ENCODE data around the gene ABITRAM. TPM values are rescaled to one million over a fixed set of nuclear protein-coding genes. Genes with fewer than 3 reads are reported as not detected.
A peak's percentile ranks its signal among the peaks of the same experiment; 100 is the strongest.
"Not testable (repeated sequence)": the region's sequence is repeated elsewhere in the genome, so short reads cannot be mapped to it uniquely, and the experiment has no call there.

Gene ABITRAM
- polyA plus RNA-seq, 4 donors: 13.2 to 26.8 (median 19.1) TPM

- no peak overlapping the region for H3K27ac ChIP-seq (ENCODE audit: low read depth in 1 of 3, low read length in 2 of 3)
- no peaks in the 10 kb centered on the region for H3K27me3 ChIP-seq (ENCODE audit: control insufficient read depth in 3 of 3, insufficient read depth in 3 of 3, low read length in 3 of 3)
- H3K4me1 ChIP-seq (ENCODE audit: control insufficient read depth in 3 of 3, insufficient read depth in 2 of 3, low read depth in 1 of 3, low read length in 2 of 3): no peaks in the 10 kb centered on the region
- FAIRE-seq: no peak
- H3K9me3 ChIP-seq (ENCODE audit: control insufficient read depth in 2 of 2, insufficient read depth in 1 of 2, low read depth in 1 of 2, low read length in 1 of 2): no peaks in the 10 kb centered on the region
- H3K4me3 ChIP-seq (ENCODE audit: low read depth in 1 of 3, low read length in 3 of 3): no peak overlapping the region
- WGBS, 3 donors: 8 to 35% (median 13%) methylated on average over 1 of the region's 1 CpG
- DNase-seq: no peak
- H3K36me3 ChIP-seq (ENCODE audit: control insufficient read depth in 3 of 3, insufficient read depth in 2 of 3, low read depth in 1 of 3, low read length in 3 of 3): peaks cover 10 to 28% (median 10%) of the 10 kb centered on the region in 3 donors
Measured at GRCh38 chr9:108911820-108912219, 22.4 kb upstream of the ABITRAM start.

- Histone ChIP-seq H3K27ac (ENCODE audit: low read depth in 1 of 3, low read length in 2 of 3) (no peak overlapping the region), H3K9me3 (ENCODE audit: control insufficient read depth in 2 of 2, insufficient read depth in 1 of 2, low read depth in 1 of 2, low read length in 1 of 2) (no peaks in the 10 kb centered on the region), H3K36me3 (ENCODE audit: control insufficient read depth in 3 of 3, insufficient read depth in 2 of 3, low read depth in 1 of 3, low read length in 3 of 3) (peaks cover 10 to 34% (median 10%) of the 10 kb centered on the region in 3 donors), H3K4me3 (ENCODE audit: low read depth in 1 of 3, low read length in 3 of 3) (no peak overlapping the region), H3K4me1 (ENCODE audit: control insufficient read depth in 3 of 3, insufficient read depth in 2 of 3, low read depth in 1 of 3, low read length in 2 of 3) (no peaks in the 10 kb centered on the region), H3K27me3 (ENCODE audit: control insufficient read depth in 3 of 3, insufficient read depth in 3 of 3, low read length in 3 of 3) (no peaks in the 10 kb centered on the region)
- 96 to 98% (median 96%) methylated on average over 5 of the region's 5 CpGs for WGBS, 3 donors
- DNase-seq (no peak), FAIRE-seq (no peak)
Measured at GRCh38 chr9:108913391-108913790, 20.8 kb upstream of the ABITRAM start.

GRCh38 chr9:108919517-108919916, 14.7 kb upstream of the ABITRAM start:
- H3K4me3 ChIP-seq (ENCODE audit: low read depth in 1 of 3, low read length in 3 of 3): no peak overlapping the region
- H3K27me3 ChIP-seq (ENCODE audit: control insufficient read depth in 3 of 3, insufficient read depth in 3 of 3, low read length in 3 of 3): no peaks in the 10 kb centered on the region
- H3K27ac ChIP-seq (ENCODE audit: low read depth in 1 of 3, low read length in 2 of 3): no peak overlapping the region
- peaks cover 9 to 26% (median 14%) of the 10 kb centered on the region in 3 donors for H3K36me3 ChIP-seq (ENCODE audit: control insufficient read depth in 3 of 3, insufficient read depth in 2 of 3, low read depth in 1 of 3, low read length in 3 of 3)
- no peaks in the 10 kb centered on the region for H3K9me3 ChIP-seq (ENCODE audit: control insufficient read depth in 2 of 2, insufficient read depth in 1 of 2, low read depth in 1 of 2, low read length in 1 of 2)
- 90 to 93% (median 91%) methylated on average over 6 of the region's 6 CpGs for WGBS, 3 donors
- DNase-seq (peak in 1 of 2 donors; percentile 4), FAIRE-seq (no peak)
- no peaks in the 10 kb centered on the region for H3K4me1 ChIP-seq (ENCODE audit: control insufficient read depth in 3 of 3, insufficient read depth in 2 of 3, low read depth in 1 of 3, low read length in 2 of 3)

- not testable (repeated sequence) for FAIRE-seq; H3K4me3 ChIP-seq (ENCODE audit: low read depth in 1 of 3, low read length in 3 of 3); H3K4me1 ChIP-seq (ENCODE audit: control insufficient read depth in 3 of 3, insufficient read depth in 2 of 3, low read depth in 1 of 3, low read length in 2 of 3); H3K9me3 ChIP-seq (ENCODE audit: control insufficient read depth in 2 of 2, insufficient read depth in 1 of 2, low read depth in 1 of 2, low read length in 1 of 2); H3K27me3 ChIP-seq (ENCODE audit: control insufficient read depth in 3 of 3, insufficient read depth in 3 of 3, low read length in 3 of 3); DNase-seq; H3K27ac ChIP-seq (ENCODE audit: low read depth in 1 of 3, low read length in 2 of 3)
- WGBS, 3 donors: 93 to 100% (median 98%) methylated on average over 1 of the region's 1 CpG
- peaks cover 7 to 27% (median 14%) of the 10 kb centered on the region in 3 donors for H3K36me3 ChIP-seq (ENCODE audit: control insufficient read depth in 3 of 3, insufficient read depth in 2 of 3, low read depth in 1 of 3, low read length in 3 of 3)
Measured at GRCh38 chr9:108920401-108920800, 13.8 kb upstream of the ABITRAM start.

- Histone ChIP-seq H3K27ac (ENCODE audit: low read depth in 1 of 3, low read length in 2 of 3) (no peak overlapping the region), H3K27me3 (ENCODE audit: control insufficient read depth in 3 of 3, insufficient read depth in 3 of 3, low read length in 3 of 3) (no peaks in the 10 kb centered on the region), H3K36me3 (ENCODE audit: control insufficient read depth in 3 of 3, insufficient read depth in 2 of 3, low read depth in 1 of 3, low read length in 3 of 3) (peaks cover 4 to 30% (median 15%) of the 10 kb centered on the region in 3 donors), H3K4me3 (ENCODE audit: low read depth in 1 of 3, low read length in 3 of 3) (no peak overlapping the region), H3K4me1 (ENCODE audit: control insufficient read depth in 3 of 3, insufficient read depth in 2 of 3, low read depth in 1 of 3, low read length in 2 of 3) (no peaks in the 10 kb centered on the region), H3K9me3 (ENCODE audit: control insufficient read depth in 2 of 2, insufficient read depth in 1 of 2, low read depth in 1 of 2, low read length in 1 of 2) (no peaks in the 10 kb centered on the region)
- 86 to 93% (median 87%) methylated on average over 1 of the region's 1 CpG for WGBS, 3 donors
- DNase-seq: no peak
- FAIRE-seq: no peak
Measured at GRCh38 chr9:108921200-108921599, 13.0 kb upstream of the ABITRAM start.

GRCh38 chr9:108924466-108924865, 9.7 kb upstream of the ABITRAM start:
- H3K36me3 ChIP-seq (ENCODE audit: control insufficient read depth in 3 of 3, insufficient read depth in 2 of 3, low read depth in 1 of 3, low read length in 3 of 3): peaks cover 7 to 19% (median 19%) of the 10 kb centered on the region in 3 donors
- DNase-seq (no peak), FAIRE-seq (no peak)
- no peaks in the 10 kb centered on the region for H3K9me3 ChIP-seq (ENCODE audit: control insufficient read depth in 2 of 2, insufficient read depth in 1 of 2, low read depth in 1 of 2, low read length in 1 of 2)
- no peak overlapping the region for H3K4me3 ChIP-seq (ENCODE audit: low read depth in 1 of 3, low read length in 3 of 3)
- H3K4me1 ChIP-seq (ENCODE audit: control insufficient read depth in 3 of 3, insufficient read depth in 2 of 3, low read depth in 1 of 3, low read length in 2 of 3): no peaks in the 10 kb centered on the region
- no peaks in the 10 kb centered on the region for H3K27me3 ChIP-seq (ENCODE audit: control insufficient read depth in 3 of 3, insufficient read depth in 3 of 3, low read length in 3 of 3)
- no peak overlapping the region for H3K27ac ChIP-seq (ENCODE audit: low read depth in 1 of 3, low read length in 2 of 3)

- peaks cover 3 to 19% (median 14%) of the 10 kb centered on the region in 3 donors for H3K36me3 ChIP-seq (ENCODE audit: control insufficient read depth in 3 of 3, insufficient read depth in 2 of 3, low read depth in 1 of 3, low read length in 3 of 3)
- H3K27ac ChIP-seq (ENCODE audit: low read depth in 1 of 3, low read length in 2 of 3): no peak overlapping the region
- H3K4me1 ChIP-seq (ENCODE audit: control insufficient read depth in 3 of 3, insufficient read depth in 2 of 3, low read depth in 1 of 3, low read length in 2 of 3): peaks cover 0 to 4% (median 3%) of the 10 kb centered on the region in 3 donors
- no peaks in the 10 kb centered on the region for H3K27me3 ChIP-seq (ENCODE audit: control insufficient read depth in 3 of 3, insufficient read depth in 3 of 3, low read length in 3 of 3)
- no peaks in the 10 kb centered on the region for H3K9me3 ChIP-seq (ENCODE audit: control insufficient read depth in 2 of 2, insufficient read depth in 1 of 2, low read depth in 1 of 2, low read length in 1 of 2)
- H3K4me3 ChIP-seq (ENCODE audit: low read depth in 1 of 3, low read length in 3 of 3): no peak overlapping the region
- WGBS, 3 donors: 67 to 91% (median 87%) methylated on average over 2 of the region's 2 CpGs
- DNase-seq (no peak), FAIRE-seq (no peak)
Measured at GRCh38 chr9:108928386-108928785, 5.8 kb upstream of the ABITRAM start.

GRCh38 chr9:108933231-108933717, 926 bp upstream of the ABITRAM start:
- H3K27ac ChIP-seq (ENCODE audit: low read depth in 1 of 3, low read length in 2 of 3): peak overlapping the region; percentile 88 to 98 (median 98)
- FAIRE-seq (no peak), DNase-seq (no peak)
- no peaks in the 10 kb centered on the region for H3K27me3 ChIP-seq (ENCODE audit: control insufficient read depth in 3 of 3, insufficient read depth in 3 of 3, low read length in 3 of 3)
- WGBS, 3 donors: 1% methylated on average over 25 of the region's 25 CpGs
- H3K4me3 ChIP-seq (ENCODE audit: low read depth in 1 of 3, low read length in 3 of 3): peak overlapping the region; percentile 86 to 94 (median 88)
- H3K4me1 ChIP-seq (ENCODE audit: control insufficient read depth in 3 of 3, insufficient read depth in 2 of 3, low read depth in 1 of 3, low read length in 2 of 3): peaks cover 0 to 8% (median 4%) of the 10 kb centered on the region in 3 donors
- peaks cover 0 to 6% (median 0%) of the 10 kb centered on the region in 3 donors for H3K36me3 ChIP-seq (ENCODE audit: control insufficient read depth in 3 of 3, insufficient read depth in 2 of 3, low read depth in 1 of 3, low read length in 3 of 3)
- H3K9me3 ChIP-seq (ENCODE audit: control insufficient read depth in 2 of 2, insufficient read depth in 1 of 2, low read depth in 1 of 2, low read length in 1 of 2): no peaks in the 10 kb centered on the region
